OCI-LY7 (cell line): ENCODE data around the gene PPM1H.

Source experiments
- EZH2phosphoT487 ChIP-seq: fragments of 200-600 bp; sonication (generic); IDR thresholded peaks from 2 replicates; pipeline ENCODE4 v1.6.1; 2018; ENCODE audit warnings: low read depth, borderline replicate concordance, mild to moderate bottlenecking, mixed run types, antibody characterized with exemption, low read length, moderate library complexity, mixed read lengths
- TF ChIP-seq, protein P1 (sequence below): fragments of 200-600 bp; sonication (generic); conservative IDR thresholded peaks from 2 replicates; pipeline ENCODE4 v1.5.1; 2014; ENCODE audit warnings: mild to moderate bottlenecking, antibody characterized with exemption, low read length, moderate library complexity, mixed read lengths

GRCh38 chr12:62912644-62913043 is 22.3 kb downstream of the PPM1H start:
- TF ChIP-seq, protein P1, sequence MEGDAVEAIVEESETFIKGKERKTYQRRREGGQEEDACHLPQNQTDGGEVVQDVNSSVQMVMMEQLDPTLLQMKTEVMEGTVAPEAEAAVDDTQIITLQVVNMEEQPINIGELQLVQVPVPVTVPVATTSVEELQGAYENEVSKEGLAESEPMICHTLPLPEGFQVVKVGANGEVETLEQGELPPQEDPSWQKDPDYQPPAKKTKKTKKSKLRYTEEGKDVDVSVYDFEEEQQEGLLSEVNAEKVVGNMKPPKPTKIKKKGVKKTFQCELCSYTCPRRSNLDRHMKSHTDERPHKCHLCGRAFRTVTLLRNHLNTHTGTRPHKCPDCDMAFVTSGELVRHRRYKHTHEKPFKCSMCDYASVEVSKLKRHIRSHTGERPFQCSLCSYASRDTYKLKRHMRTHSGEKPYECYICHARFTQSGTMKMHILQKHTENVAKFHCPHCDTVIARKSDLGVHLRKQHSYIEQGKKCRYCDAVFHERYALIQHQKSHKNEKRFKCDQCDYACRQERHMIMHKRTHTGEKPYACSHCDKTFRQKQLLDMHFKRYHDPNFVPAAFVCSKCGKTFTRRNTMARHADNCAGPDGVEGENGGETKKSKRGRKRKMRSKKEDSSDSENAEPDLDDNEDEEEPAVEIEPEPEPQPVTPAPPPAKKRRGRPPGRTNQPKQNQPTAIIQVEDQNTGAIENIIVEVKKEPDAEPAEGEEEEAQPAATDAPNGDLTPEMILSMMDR, result no peak
- TF ChIP-seq EZH2phosphoT487, result no peak
